HG02759 (cell line): Measurements from ENCODE around the gene REV1.
"Not testable (repeated sequence)": the region's sequence is repeated elsewhere in the genome, so short reads cannot be mapped to it uniquely, and the experiment has no call there.

Experiments
- ATAC-seq: cut with Tn5 transposase; IDR thresholded peaks from one replicate; pipeline ENCODE4 v1.9.1; 2021; ENCODE audit warnings: mild to moderate bottlenecking, moderate library complexity; ENCODE audit not compliant: unreplicated experiment

Gene REV1

GRCh38 chr2:99487906-99488305 is 1.9 kb downstream of the REV1 start:
- ATAC-seq: no peak

- ATAC-seq: no peak
These were observed 4.0 kb downstream of the REV1 start for GRCh38 chr2:99485824-99486223.

DNA sequence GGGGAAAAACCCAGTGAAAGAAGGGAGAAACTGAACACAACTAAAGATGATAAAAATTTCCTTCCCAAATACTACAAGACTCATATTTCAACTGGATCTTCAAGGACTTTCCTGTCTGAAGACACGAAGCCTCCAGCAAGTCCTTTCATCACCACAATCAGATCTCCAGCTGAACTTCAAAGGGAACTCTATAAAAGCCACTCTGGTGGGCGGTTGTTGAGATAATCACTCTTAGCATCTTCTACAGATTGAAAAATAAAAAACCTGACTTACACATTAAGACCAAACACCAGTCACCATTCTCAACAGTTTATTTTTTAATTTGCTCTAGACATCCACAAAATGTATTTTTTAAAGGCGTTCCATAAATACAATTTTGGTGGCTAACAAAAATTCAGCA is 4.4 kb downstream of the REV1 start:
- no peak for ATAC-seq

DNA sequence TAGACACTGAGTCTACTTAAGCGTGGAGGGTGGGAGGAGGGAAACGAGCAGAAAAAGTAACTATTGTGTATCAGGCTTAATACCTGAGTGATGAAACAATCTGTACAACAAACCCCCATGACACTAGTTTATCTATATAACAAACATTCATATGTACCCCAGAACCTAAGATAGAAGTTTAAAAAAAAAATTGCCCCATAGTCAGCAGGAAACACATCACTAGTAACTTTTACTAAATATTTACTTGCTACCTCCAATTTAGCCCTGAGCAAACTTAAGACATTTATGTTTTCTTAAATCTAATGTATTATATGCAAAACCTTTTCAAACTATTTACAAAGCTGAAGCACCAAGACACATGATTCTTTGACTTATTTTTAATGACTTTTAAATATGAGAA is 5.6 kb downstream of the REV1 start:
- no peak for ATAC-seq

- no peak for ATAC-seq
These were observed 7.9 kb downstream of the REV1 start for GRCh38 chr2:99481941-99482340.

- ATAC-seq: no peak
These were observed 8.3 kb downstream of the REV1 start for GRCh38 chr2:99481527-99481926.

DNA sequence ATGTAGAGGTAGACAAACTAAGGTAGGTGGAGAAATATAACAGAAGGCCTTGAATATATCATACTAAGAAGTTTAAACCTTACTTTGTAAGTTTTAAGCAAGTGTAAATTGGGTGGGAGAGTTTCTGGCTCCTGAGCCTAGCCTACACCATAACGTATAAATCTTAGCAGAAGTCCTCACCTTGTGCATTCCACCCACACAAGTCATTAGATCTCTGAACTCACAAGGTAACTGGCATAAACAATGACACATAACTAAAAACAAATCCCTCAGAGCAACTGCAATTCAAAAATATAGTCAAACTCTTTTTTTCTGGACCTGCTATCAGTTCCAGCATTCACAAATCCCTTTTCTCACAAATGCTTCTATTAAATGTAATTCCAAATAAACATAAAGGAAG is 9.4 kb downstream of the REV1 start:
- no peak for ATAC-seq

DNA sequence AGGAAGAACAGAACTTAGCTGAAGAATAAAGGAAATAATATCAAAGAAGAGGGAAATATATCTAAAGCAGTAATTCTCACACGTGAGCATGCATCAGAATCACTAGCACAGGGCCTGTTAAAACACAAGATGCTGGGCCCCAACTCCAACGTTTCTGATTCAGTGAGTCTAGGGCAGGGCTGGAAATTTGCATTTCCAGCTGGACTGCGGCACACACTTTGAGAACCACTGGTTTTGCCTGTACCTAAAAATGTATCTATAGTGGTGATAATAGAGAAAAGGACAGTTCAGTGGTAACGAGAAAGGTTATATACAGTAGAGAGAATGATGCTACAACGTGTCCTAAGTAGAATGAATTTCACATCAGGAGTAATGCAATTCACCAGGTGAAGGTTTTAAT is 11.2 kb downstream of the REV1 start:
- no peak for ATAC-seq

- ATAC-seq: no peak
These were observed 12.8 kb downstream of the REV1 start for GRCh38 chr2:99477054-99477453.

DNA sequence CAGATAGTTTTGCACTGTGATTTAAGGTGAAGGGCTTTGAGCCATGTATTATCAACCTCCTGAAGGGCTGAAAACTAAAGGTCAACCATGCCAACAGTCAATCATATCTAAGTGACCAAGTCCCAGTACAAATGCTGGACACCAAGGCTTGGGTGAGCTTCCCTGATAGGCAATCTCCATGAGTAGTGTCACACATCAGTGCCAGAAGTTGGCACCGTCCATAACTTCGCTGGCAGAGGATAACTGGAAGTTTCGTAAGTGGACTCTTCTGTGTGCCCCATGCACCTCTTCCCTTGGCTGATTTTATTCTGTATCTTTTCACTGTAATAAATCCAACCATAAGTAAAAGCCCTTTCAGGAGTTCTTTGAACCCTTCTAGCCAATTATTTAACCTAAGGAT is 13.2 kb downstream of the REV1 start:
- ATAC-seq: no peak

- not testable (repeated sequence) for ATAC-seq
These were observed 14.7 kb downstream of the REV1 start for GRCh38 chr2:99475095-99475494.

DNA sequence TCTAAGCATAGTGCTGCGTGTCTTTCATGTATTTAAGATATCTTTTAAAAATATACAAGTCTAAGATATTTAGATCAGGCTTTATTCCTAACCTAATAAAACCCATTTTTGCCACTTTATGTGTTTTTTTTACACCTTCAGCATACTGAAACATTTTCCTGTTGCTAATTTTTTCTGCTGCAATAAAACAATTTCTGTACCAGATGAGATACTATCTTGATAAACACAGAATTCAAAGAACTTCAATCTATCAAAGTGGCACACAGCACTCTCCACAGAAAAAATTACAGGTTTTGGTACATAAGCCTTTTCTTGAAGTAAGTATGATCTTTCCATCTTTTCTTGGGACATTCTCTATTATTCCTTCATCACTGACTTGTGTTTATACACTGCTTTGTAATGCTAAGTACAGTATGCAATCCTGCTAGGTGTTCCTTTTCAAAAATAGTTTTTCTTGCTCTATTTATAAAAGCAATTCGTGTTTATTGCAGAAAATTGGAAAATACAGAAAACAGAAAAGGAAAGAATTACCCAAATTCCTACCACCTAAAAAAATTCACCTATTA is 16.2 kb downstream of the REV1 start:
- ATAC-seq: no peak

- ATAC-seq: no peak
These were observed 17.2 kb downstream of the REV1 start for GRCh38 chr2:99472600-99472960.

DNA sequence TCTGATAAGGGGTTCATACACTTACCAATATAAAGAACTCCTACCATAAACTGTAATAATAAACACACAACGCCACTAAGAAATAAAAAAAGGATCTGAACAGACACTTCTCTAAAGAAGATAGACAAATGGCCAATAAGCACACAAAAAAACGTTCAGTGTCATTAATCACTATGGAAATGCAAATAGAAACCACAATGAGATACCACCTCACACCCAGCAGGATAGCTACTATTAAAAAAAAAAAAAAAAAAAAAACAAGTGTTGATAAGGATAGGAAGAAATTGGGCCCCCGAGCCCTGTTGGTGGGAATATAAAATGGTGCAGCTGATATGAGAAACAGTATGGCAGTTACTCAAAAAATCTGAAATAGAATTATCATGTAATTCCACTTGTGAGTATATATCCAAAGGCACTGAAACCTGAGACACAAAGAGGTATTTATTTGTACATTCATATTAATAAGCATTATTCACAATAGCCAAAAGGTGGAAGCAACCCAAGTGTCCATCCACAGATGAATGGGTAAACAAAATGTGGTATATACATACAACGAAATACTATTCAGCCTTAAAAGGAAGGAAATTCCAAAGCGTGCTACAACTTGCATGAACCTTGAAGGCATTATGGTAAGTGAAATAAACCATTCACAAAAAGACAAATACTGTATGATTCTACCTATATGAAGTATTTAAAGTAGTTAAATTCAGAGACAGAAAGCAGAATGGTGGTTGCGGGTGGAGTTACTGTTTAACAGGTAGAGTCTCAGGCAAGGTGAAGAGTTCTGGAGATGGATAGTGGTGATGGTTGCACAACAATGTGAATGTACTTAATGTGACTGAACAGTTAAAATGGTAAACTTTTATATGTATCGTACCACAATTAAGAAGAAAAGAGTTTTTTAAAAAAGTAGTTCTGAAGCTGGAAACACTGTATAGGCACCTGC is 17.9 kb downstream of the REV1 start:
- ATAC-seq: no peak

DNA sequence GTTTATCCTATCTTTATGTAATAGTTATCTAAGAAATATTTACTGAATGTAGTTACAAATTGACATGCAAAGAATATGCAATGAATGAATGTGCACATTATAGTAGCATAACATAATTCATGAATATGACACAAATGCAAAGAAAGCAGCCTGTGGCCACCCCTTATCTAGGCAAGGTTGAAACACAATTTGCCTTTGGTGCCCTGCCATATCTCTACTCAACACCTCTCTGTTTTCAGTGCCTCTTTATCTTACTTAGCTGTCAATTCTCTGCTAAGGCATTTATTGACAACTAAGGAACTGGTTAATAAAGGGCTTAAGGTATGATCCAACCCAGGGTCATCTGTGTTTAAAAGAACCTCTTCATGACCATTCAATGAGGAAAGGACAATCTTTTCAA is 18.9 kb downstream of the REV1 start:
- ATAC-seq: no peak

- not testable (repeated sequence) for ATAC-seq
These were observed 19.4 kb downstream of the REV1 start for GRCh38 chr2:99470459-99470858.

GRCh38 chr2:99469394-99469793 is 20.4 kb downstream of the REV1 start:
- ATAC-seq: no peak

DNA sequence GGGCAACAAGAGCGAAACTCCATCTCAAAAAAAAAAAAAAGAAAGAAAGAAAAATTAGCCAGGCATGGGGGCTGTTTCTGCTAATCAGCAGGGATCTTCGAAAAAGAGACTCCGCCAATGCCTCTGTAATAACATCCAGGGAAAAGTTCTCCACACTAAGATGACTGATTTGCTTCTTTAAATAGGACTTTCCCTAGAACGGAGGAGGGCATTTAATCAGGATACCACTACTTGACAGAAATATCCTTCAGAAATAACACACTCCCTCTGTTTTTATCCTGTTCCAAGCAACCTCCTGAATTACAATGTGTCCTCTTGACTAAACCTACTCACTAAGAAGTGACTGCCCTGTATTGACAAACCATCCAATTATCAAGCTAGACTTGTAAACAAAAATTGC is 21.7 kb downstream of the REV1 start:
- no peak for ATAC-seq

GRCh38 chr2:99467390-99467789 is 22.4 kb downstream of the REV1 start:
- ATAC-seq: no peak

- ATAC-seq: no peak
These were observed 27.9 kb downstream of the REV1 start for GRCh38 chr2:99461828-99462483.

DNA sequence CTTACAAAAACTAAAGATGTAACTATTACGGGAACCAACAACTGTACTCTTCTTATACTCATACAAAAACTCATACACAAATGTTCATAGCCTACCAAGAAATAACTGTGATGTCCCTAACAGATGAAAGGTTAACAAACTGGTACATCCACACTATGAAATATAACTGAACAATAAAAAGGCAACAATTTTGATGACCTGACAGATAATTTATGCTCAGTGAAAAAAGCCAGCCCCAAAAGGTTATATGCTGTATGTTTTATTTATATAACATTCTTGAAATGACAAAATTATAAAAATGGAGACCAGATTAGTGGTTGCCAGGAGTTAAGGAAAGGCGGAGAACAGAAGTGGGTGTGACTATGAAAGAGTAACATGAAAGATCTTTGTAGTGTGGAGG is 31.3 kb downstream of the REV1 start:
- no peak for ATAC-seq

- no peak for ATAC-seq
These were observed 38.1 kb downstream of the REV1 start for GRCh38 chr2:99451686-99452085.
